OCI-LY7 (cell line): ENCODE data around the gene ACOXL. TPM values are rescaled to one million over a fixed set of nuclear protein-coding genes. Genes with fewer than 3 reads are reported as not detected.

Experiments used
- BruUV-seq: library from RNA; stranded (reverse); fragments of 400-500 nt; replicated peaks from 2 replicates; lab custom pipeline; 2021; lab: Mats Ljungman, UMichigan
- CTCF ChIA-PET: fragments of 300-600 bp; sonication (Branson Sonifier 250); formaldehyde crosslinking; loops from one replicate; lab custom pipeline; 2022; ENCODE audit warnings: antibody characterized with exemption; ENCODE audit not compliant: unreplicated experiment; lab: Charles Lee
- POLR2A ChIA-PET: fragments of 300-600 bp; sonication (Branson Sonifier 250); formaldehyde crosslinking; loops from one replicate; lab custom pipeline; 2022; ENCODE audit warnings: antibody characterized with exemption; lab: Charles Lee
- DNase-seq: peaks from one replicate; pipeline ENCODE4 v3.0.0-alpha.2; 2015; ENCODE audit warnings: low spot score
- H2AFZ ChIP-seq: fragments of 200-600 bp; sonication (generic), shearing (Covaris generic); 2 replicates; pipeline ENCODE4 v1.6.1; 2014; ENCODE audit warnings: mild to moderate bottlenecking, antibody characterized with exemption, low read length, moderate library complexity
- H3K27ac ChIP-seq: fragments of 200-600 bp; sonication (generic); 2 replicates; pipeline ENCODE4 v1.5.1; 2014; ENCODE audit warnings: mixed run types, low read depth, mild to moderate bottlenecking, moderate library complexity, low read length, inconsistent platforms; ENCODE audit not compliant: poor library complexity, severe bottlenecking
- H3K36me3 ChIP-seq: fragments of 200-600 bp; sonication (generic); 2 replicates; pipeline ENCODE4 v1.6.1; 2014; ENCODE audit warnings: mild to moderate bottlenecking, antibody characterized with exemption, low read length, moderate library complexity, mixed read lengths; ENCODE audit not compliant: insufficient read depth
- H3K4me1 ChIP-seq: fragments of 200-600 bp; sonication (generic); 2 replicates; pipeline ENCODE4 v1.5.1; 2014; ENCODE audit warnings: mild to moderate bottlenecking, low read length; ENCODE audit not compliant: insufficient read depth, poor library complexity, severe bottlenecking
- H3K4me2 ChIP-seq: fragments of 200-600 bp; sonication (generic); 2 replicates; pipeline ENCODE4 v1.6.1; 2014; ENCODE audit warnings: mild to moderate bottlenecking, low read length
- H3K4me3 ChIP-seq: fragments of 200-600 bp; sonication (generic); 2 replicates; pipeline ENCODE4 v1.5.1; 2014; ENCODE audit warnings: mild to moderate bottlenecking, low read depth, low read length; ENCODE audit not compliant: poor library complexity, severe bottlenecking
- H3K79me2 ChIP-seq: fragments of 200-600 bp; sonication (generic); 2 replicates; pipeline ENCODE4 v1.6.1; 2016; ENCODE audit warnings: low read depth, mild to moderate bottlenecking, low read length, moderate library complexity, mixed read lengths; ENCODE audit not compliant: insufficient read depth
- H3K9me2 ChIP-seq: fragments of 200-600 bp; sonication (generic); 2 replicates; pipeline ENCODE4 v1.6.1; 2016; ENCODE audit warnings: mild to moderate bottlenecking, low read length, mixed read lengths; ENCODE audit not compliant: insufficient read depth
- H3K9me3 ChIP-seq: fragments of 200-600 bp; sonication (generic); 2 replicates; pipeline ENCODE4 v1.6.1; 2014; ENCODE audit warnings: mild to moderate bottlenecking, mixed run types, low read length, mixed read lengths
- H4K20me1 ChIP-seq: fragments of 200-600 bp; sonication (generic); 2 replicates; pipeline ENCODE4 v1.6.1; 2014; ENCODE audit warnings: mild to moderate bottlenecking, antibody characterized with exemption, low read length, moderate library complexity, mixed read lengths; ENCODE audit not compliant: insufficient read depth
- CTCF ChIP-seq: fragments of 200-600 bp; sonication (generic); conservative IDR thresholded peaks from 2 replicates; pipeline ENCODE4 v1.5.1; 2014; ENCODE audit warnings: mild to moderate bottlenecking, antibody characterized with exemption, low read length, moderate library complexity, mixed read lengths
- EZH2phosphoT487 ChIP-seq: fragments of 200-600 bp; sonication (generic); IDR thresholded peaks from 2 replicates; pipeline ENCODE4 v1.6.1; 2018; ENCODE audit warnings: low read depth, borderline replicate concordance, mild to moderate bottlenecking, mixed run types, antibody characterized with exemption, low read length, moderate library complexity, mixed read lengths
- intact Hi-C: fragments of 100-400 bp; cut with micrococcal nuclease; formaldehyde crosslinking; loops from one replicate; pipeline ENCODE4 v1.10.0; 2022; ENCODE audit not compliant: unreplicated experiment
- total RNA-seq, 2 experiments: library from RNA; depleted of rRNA in 1 of 2; stranded (reverse); fragments of >200 nt in 1 of 2; shearing (Covaris generic) in 1 of 2; gene quantifications; 2 replicates each; pipeline ENCODE4 v1.2.3, GENCODE V29; 2014 to 2022

Gene ACOXL
- total RNA-seq, 2 experiments from 2014 or later, result 1.4 TPM; not detected in 1

- POLR2A ChIA-PET, result interaction anchor here (1.0 kb wide), 1 partner anchor 20 kb away, joined by 3 read pairs; no protein-coding TSS in a partner anchor
These were observed 48.1 kb downstream of the ACOXL start for GRCh38 chr2:110780461-110780860.

GRCh38 chr2:110783196-110783873 lies 51.0 kb downstream of the ACOXL start:
- H3K9me2 ChIP-seq, result no peaks in the 10 kb centered on the region
- intact Hi-C loops, result no loop called here
- no peak for TF ChIP-seq EZH2phosphoT487
- TF ChIP-seq CTCF, result no peak
- no peak overlapping the region for H3K4me2 ChIP-seq
- H3K79me2 ChIP-seq, result no peaks in the 10 kb centered on the region
- no peak overlapping the region for H3K27ac ChIP-seq
- POLR2A ChIA-PET, result no interaction called here
- H2AFZ ChIP-seq, result no peak overlapping the region
- no TSS peak for BruUV-seq
- H3K9me3 ChIP-seq, result 0 out of 2 replicates have a peak, but pooled peaks cover 5% of the 10 kb centered on the region
- H4K20me1 ChIP-seq, result no peaks in the 10 kb centered on the region
- H3K4me1 ChIP-seq, result no peaks in the 10 kb centered on the region
- H3K4me3 ChIP-seq, result no peak overlapping the region
- DNase-seq, result no peak
- CTCF ChIA-PET, result no interaction called here
- no peaks in the 10 kb centered on the region for H3K36me3 ChIP-seq

More at GRCh38 chr2:110780461-110780860, 48.1 kb downstream of the ACOXL start:
- Histone ChIP-seq H3K9me2 (no peaks in the 10 kb centered on the region), H3K4me3 (no peak overlapping the region), H3K4me1 (no peaks in the 10 kb centered on the region), H2AFZ (no peak overlapping the region), H3K79me2 (no peaks in the 10 kb centered on the region), H3K27ac (no peak overlapping the region), H3K9me3 (0 out of 2 replicates have a peak, but pooled peaks cover 2% of the 10 kb centered on the region), H3K4me2 (no peak overlapping the region), H3K36me3 (no peaks in the 10 kb centered on the region), H4K20me1 (no peaks in the 10 kb centered on the region)
- DNase-seq, result no peak
- CTCF ChIA-PET, result no interaction called here
- intact Hi-C loops, result no loop called here
- BruUV-seq, result no TSS peak
- TF ChIP-seq EZH2phosphoT487 (no peak), CTCF (no peak)

GRCh38 chr2:110784047-110784631 lies 51.8 kb downstream of the ACOXL start:
- BruUV-seq, result no TSS peak
- intact Hi-C loops, result no loop called here
- CTCF ChIA-PET, result no interaction called here

More at GRCh38 chr2:110784047-110784631, 51.8 kb downstream of the ACOXL start:
- H3K79me2 ChIP-seq, result no peaks in the 10 kb centered on the region
- no peak overlapping the region for H3K4me3 ChIP-seq
- H3K4me2 ChIP-seq, result no peak overlapping the region
- no peak overlapping the region for H2AFZ ChIP-seq
- no peaks in the 10 kb centered on the region for H3K9me2 ChIP-seq
- H3K4me1 ChIP-seq, result no peaks in the 10 kb centered on the region
- TF ChIP-seq EZH2phosphoT487 (no peak), CTCF (no peak)
- H4K20me1 ChIP-seq, result no peaks in the 10 kb centered on the region
- no peak overlapping the region for H3K27ac ChIP-seq
- 0 out of 2 replicates have a peak, but pooled peaks cover 5% of the 10 kb centered on the region for H3K9me3 ChIP-seq
- POLR2A ChIA-PET, result no interaction called here
- DNase-seq, result no peak
- no peaks in the 10 kb centered on the region for H3K36me3 ChIP-seq
